ENCODE results near the gene GINS1.

DNA sequence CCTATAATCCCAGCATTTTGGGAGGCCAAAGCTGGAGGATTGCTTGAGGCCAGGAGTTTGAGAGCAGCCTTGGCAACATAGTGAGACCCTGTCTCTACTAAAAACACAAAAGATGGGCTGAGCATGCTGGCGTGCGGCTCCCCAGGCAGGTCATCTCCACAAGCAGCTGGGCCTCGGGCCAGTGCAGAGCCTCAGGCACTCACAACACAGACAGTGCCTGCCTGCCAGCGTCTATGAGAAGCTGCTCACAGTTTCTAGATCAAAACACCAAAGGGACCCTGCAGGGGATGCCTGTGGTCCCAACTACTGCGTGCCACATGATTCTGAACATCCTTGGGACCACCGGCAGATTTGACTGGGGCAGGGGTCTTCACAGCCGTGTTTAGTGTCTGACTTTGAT is 59.4 kb downstream of the GINS1 start:
- TF ChIP-seq, protein P1, sequence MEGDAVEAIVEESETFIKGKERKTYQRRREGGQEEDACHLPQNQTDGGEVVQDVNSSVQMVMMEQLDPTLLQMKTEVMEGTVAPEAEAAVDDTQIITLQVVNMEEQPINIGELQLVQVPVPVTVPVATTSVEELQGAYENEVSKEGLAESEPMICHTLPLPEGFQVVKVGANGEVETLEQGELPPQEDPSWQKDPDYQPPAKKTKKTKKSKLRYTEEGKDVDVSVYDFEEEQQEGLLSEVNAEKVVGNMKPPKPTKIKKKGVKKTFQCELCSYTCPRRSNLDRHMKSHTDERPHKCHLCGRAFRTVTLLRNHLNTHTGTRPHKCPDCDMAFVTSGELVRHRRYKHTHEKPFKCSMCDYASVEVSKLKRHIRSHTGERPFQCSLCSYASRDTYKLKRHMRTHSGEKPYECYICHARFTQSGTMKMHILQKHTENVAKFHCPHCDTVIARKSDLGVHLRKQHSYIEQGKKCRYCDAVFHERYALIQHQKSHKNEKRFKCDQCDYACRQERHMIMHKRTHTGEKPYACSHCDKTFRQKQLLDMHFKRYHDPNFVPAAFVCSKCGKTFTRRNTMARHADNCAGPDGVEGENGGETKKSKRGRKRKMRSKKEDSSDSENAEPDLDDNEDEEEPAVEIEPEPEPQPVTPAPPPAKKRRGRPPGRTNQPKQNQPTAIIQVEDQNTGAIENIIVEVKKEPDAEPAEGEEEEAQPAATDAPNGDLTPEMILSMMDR (IDR thresholded peaks at IDR 0.05), result no peak
- TF ChIP-seq POLR2A (IDR thresholded peaks at IDR 0.05), result no peak
